ENCODE data around the gene TMEM38B.
"Not testable (repeated sequence)": the region's sequence is repeated elsewhere in the genome, so short reads cannot be mapped to it uniquely, and the experiment has no call there.

DNA sequence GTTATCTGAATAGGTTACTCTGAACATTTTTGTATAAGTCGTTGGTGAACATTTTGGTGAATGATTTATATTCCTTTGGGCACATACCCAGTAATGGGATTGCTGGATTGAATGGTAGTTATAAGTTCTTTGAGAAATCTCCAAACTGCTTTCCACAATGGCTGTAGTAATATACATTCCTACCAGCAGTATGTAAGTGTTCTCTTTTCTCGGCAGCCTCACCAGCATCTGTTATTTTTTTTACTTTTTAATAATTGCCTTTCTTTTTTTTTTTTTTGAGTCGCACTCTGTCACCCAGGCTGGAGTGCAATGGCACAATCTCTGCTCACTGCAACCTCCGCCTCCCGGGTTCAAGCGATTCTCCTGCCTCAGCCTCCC is 89.1 kb downstream of the TMEM38B start:
- TF ChIP-seq, protein P1, sequence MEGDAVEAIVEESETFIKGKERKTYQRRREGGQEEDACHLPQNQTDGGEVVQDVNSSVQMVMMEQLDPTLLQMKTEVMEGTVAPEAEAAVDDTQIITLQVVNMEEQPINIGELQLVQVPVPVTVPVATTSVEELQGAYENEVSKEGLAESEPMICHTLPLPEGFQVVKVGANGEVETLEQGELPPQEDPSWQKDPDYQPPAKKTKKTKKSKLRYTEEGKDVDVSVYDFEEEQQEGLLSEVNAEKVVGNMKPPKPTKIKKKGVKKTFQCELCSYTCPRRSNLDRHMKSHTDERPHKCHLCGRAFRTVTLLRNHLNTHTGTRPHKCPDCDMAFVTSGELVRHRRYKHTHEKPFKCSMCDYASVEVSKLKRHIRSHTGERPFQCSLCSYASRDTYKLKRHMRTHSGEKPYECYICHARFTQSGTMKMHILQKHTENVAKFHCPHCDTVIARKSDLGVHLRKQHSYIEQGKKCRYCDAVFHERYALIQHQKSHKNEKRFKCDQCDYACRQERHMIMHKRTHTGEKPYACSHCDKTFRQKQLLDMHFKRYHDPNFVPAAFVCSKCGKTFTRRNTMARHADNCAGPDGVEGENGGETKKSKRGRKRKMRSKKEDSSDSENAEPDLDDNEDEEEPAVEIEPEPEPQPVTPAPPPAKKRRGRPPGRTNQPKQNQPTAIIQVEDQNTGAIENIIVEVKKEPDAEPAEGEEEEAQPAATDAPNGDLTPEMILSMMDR (IDR thresholded peaks at IDR 0.05), result not testable (repeated sequence)
- not testable (repeated sequence) for TF ChIP-seq POLR2A (IDR thresholded peaks at IDR 0.05)
